ENCODE results near the gene AUH.

The AUH gene

GRCh38 chr9:91185193-91185886, 176.4 kb downstream of the AUH start:
- DNase-seq = peak; percentile 26

- no peak for DNase-seq
Observed at GRCh38 chr9:91182429-91183225, 179.1 kb downstream of the AUH start.

- DNase-seq = no peak
Observed at GRCh38 chr9:91181541-91181940, 180.2 kb downstream of the AUH start.

GRCh38 chr9:91180930-91181268, 180.8 kb downstream of the AUH start:
- DNase-seq = no peak

GRCh38 chr9:91180240-91180929, 181.3 kb downstream of the AUH start:
- DNase-seq = peak; percentile 25

- DNase-seq = peak; percentile 35
Observed at GRCh38 chr9:91179237-91180138, 182.2 kb downstream of the AUH start.

GRCh38 chr9:91178281-91179236, 183.2 kb downstream of the AUH start:
- peak; percentile 58 for DNase-seq

- DNase-seq = peak; percentile 78
Observed at GRCh38 chr9:91177661-91178280, 183.9 kb downstream of the AUH start.

GRCh38 chr9:91177081-91177480, 184.6 kb downstream of the AUH start:
- peak; percentile 28 for DNase-seq

GRCh38 chr9:91176426-91176825, 185.3 kb downstream of the AUH start:
- DNase-seq = no peak

- no peak for DNase-seq
Observed at GRCh38 chr9:91174772-91175171, 186.9 kb downstream of the AUH start.

GRCh38 chr9:91172329-91172728, 189.4 kb downstream of the AUH start:
- no peak for DNase-seq

- no peak for DNase-seq
Observed at GRCh38 chr9:91170951-91171350, 190.8 kb downstream of the AUH start.

GRCh38 chr9:91166796-91167366, 194.8 kb downstream of the AUH start:
- no peak for DNase-seq

GRCh38 chr9:91164724-91165520, 196.8 kb downstream of the AUH start:
- peak; percentile 90 for DNase-seq

All from stimulated activated CD8-positive, alpha-beta memory T cell treated with anti-CD3 and anti-CD28 coated beads, Interleukin-4, amount 100 ng/mL, for 48 hours (primary cell).